Memory B cell (primary cell): Measurements from ENCODE around the gene NRXN3.
A peak's percentile ranks its signal among the peaks of the same experiment; 100 is the strongest.
"Not testable (repeated sequence)": the region's sequence is repeated elsewhere in the genome, so short reads cannot be mapped to it uniquely, and the experiment has no call there.

Experiments used
- ATAC-seq: fragments of 150-1000 bp; cut with Tn5 transposase; 2 replicates; pipeline ENCODE4 v1.10.0; 2021; ENCODE audit warnings: low read depth, mild to moderate bottlenecking, moderate library complexity
- DNase-seq, 2 donors: peaks; one replicate each; pipeline ENCODE4 v3.0.0; 2022; ENCODE audit warnings: low spot score in 2 of 2
- H3K27ac Mint-ChIP-seq: one replicate; pipeline ENCODE4 v1.8.0; 2022; ENCODE audit warnings: mild to moderate bottlenecking, moderate library complexity, mixed read lengths
- H3K27me3 Mint-ChIP-seq: one replicate; pipeline ENCODE4 v1.8.0; 2022; ENCODE audit warnings: mixed read lengths
- H3K36me3 Mint-ChIP-seq: one replicate; pipeline ENCODE4 v1.8.0; 2022; ENCODE audit warnings: mild to moderate bottlenecking, mixed read lengths
- H3K4me1 Mint-ChIP-seq: one replicate; pipeline ENCODE4 v1.8.0; 2022; ENCODE audit warnings: mixed read lengths
- H3K4me3 Mint-ChIP-seq: one replicate; pipeline ENCODE4 v1.8.0; 2022; ENCODE audit warnings: mild to moderate bottlenecking, moderate library complexity, mixed read lengths
- H3K9me3 Mint-ChIP-seq: one replicate; pipeline ENCODE4 v1.8.0; 2022; ENCODE audit warnings: mixed read lengths

Gene NRXN3

DNA sequence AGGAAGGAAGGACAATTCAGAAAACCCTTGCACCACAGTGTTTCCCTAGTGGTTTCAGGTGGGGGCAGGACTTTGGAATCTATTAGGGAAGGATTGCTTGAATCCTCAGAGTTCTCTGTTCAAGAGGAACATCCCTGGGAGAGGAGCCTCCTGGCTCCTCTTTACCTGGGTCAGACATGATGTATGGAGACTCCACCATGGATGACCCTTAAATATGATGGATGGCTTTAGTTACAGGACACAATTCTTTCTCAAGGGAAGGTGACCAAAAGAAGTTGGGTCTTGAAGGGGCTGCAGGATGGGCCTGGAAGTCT lies 396.6 kb downstream of the NRXN3 start:
- Mint-ChIP-seq H3K9me3 (no peaks in the 10 kb centered on the region), H3K4me1 (peaks cover 3% of the 10 kb centered on the region), H3K36me3 (no peaks in the 10 kb centered on the region), H3K27me3 (no peaks in the 10 kb centered on the region), H3K4me3 (no peak overlapping the region), H3K27ac (no peak overlapping the region)
- DNase-seq (no peak), ATAC-seq (no peak)

DNA sequence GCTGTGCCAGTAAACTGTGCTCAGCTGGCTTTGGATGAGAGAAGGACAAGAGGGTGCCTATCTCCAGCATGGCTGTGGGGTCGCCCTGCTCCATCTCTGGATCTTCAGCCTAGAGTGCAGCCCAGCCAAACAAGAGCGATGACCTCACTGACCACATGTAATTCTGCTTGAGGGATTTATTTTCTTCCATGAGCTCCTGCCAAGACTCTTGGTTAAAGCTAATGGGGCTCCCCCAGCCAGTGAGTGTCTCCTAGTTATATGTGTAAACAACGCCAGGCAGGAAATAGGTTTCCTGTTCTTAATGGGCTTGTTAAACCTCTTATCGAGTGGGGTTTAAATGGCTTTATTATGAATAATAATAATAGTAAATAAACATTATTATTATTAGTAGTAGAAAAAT lies 397.2 kb downstream of the NRXN3 start:
- Mint-ChIP-seq H3K27me3 (no peaks in the 10 kb centered on the region), H3K36me3 (no peaks in the 10 kb centered on the region), H3K9me3 (peaks cover 3% of the 10 kb centered on the region), H3K27ac (no peak overlapping the region), H3K4me1 (peaks cover 3% of the 10 kb centered on the region), H3K4me3 (no peak overlapping the region)
- ATAC-seq, result no peak
- DNase-seq, result no peak

DNA sequence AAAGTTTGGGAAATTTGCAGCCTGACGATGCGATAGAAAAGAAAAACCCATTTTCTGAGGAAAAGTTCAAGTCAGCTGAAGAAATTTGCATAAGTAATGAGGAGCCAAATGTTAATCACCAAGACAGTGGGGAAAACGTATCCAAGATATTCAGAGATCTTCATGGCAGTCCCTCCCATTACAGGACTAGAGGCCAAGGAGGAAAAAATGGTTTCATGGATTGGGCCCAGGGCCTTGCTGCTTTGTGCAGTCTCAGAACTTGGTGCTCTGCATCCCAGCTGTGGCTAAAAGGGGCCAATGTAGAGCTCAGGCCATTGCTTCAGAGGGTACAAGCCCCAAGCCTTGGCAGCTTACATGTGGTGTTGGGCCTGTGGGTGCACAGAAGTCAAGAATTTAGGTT lies 403.6 kb downstream of the NRXN3 start:
- H3K9me3 Mint-ChIP-seq, result peaks cover 15% of the 10 kb centered on the region
- not testable (repeated sequence) for H3K4me3 Mint-ChIP-seq, H3K27me3 Mint-ChIP-seq, H3K4me1 Mint-ChIP-seq, H3K36me3 Mint-ChIP-seq, H3K27ac Mint-ChIP-seq, DNase-seq, ATAC-seq

DNA sequence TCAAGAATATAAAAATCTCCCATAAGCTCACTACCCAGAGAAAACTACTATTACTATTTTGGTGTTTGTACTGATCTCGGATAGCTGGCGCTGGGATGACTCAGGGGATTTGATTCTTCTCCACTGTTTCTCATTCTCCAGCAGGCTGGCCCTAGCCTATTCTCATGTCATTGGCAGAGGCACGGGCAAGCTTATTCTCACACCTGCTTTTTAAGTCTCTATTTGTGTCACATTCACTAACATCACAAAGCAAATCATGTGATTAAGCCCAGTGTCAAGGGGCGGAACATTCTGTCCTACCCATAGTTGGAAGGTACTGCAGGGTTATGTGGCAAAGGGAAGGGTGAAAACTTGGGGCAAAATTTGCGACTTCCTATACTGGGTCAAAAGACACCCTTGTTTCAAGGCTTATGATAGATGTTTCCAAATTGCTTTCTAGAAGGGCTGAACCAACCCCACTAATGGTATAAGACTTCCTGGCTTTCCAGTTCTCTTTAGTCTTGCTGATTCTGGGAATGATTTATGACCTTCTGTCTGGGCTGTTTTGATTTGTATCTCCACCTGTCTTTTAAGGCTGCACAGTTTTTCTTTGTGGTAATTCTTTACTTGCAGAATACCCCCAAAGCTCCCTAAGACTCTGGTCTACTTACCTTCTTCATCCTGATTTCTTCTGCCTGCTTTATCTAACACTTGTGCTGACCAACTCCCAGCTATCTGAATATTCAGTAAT lies 406.4 kb downstream of the NRXN3 start:
- Mint-ChIP-seq H3K27ac (no peak overlapping the region), H3K4me1 (no peaks in the 10 kb centered on the region), H3K9me3 (peaks cover 15% of the 10 kb centered on the region), H3K27me3 (peaks cover 3% of the 10 kb centered on the region), H3K36me3 (peaks cover 1% of the 10 kb centered on the region), H3K4me3 (no peak overlapping the region)
- ATAC-seq (no peak), DNase-seq (no peak)

DNA sequence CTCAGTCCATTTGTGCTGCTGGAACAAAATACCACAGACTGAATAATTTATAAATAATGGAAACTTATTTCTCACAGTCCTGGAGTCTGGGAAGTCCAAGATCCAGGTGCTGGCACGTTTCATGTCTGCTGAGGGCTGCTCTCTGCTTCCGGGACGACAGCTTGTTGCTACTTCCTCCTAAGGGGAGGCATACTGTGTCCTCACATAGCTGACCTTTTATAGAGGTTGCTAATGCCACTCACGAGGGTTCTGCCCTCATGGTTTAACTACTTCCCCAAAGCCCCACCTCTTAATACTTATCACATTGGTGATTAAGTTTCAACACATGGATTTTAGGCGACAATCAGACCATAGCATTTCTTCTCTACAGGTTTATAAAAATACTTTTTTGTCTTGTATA lies 411.1 kb downstream of the NRXN3 start:
- H3K4me3 Mint-ChIP-seq, result no peak overlapping the region
- no peaks in the 10 kb centered on the region for H3K9me3 Mint-ChIP-seq
- no peaks in the 10 kb centered on the region for H3K4me1 Mint-ChIP-seq
- H3K27ac Mint-ChIP-seq, result no peak overlapping the region
- ATAC-seq (no peak), DNase-seq (no peak)
- no peaks in the 10 kb centered on the region for H3K36me3 Mint-ChIP-seq
- H3K27me3 Mint-ChIP-seq, result peaks cover 7% of the 10 kb centered on the region

DNA sequence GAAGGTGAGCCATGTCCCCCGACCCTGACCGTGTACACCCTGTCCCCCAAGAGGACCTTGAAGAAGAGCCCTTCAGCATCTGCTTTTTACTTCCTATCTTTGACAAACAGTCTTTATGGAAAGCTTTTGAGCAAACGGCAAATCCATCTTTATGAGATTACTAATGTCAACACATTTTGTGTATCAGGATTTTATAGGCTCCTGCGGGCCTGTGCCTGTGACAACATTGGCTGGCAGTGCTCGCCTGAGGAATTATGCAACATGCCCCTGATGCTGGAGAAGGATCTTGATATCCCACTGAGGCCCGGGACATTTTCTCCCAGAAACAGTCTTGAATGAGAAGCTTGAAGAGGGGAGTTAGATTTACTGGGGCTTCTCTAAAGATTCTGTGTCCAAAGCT lies 416.5 kb downstream of the NRXN3 start:
- H3K4me1 Mint-ChIP-seq, result no peaks in the 10 kb centered on the region

DNA sequence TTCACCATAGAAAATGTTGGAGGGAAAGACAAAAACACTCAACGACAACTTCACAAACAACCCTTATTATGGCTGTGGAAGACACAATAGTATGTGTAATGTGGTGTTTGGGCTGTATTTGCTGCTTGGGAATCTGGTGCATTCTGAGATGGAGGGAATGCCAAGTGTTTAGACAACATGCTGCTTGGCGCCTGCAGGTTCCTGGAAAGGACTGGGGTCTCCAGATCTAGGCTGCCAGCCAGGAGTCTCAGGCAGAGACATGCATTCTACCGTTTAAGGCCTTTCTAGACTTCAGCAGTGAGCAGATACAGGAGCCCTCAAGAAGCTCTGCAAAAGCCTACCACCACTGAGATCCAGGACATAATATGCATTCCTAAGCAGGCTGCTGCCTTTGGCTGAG lies 418.7 kb downstream of the NRXN3 start:
- no peaks in the 10 kb centered on the region for H3K9me3 Mint-ChIP-seq
- H3K4me3 Mint-ChIP-seq, result no peak overlapping the region
- H3K4me1 Mint-ChIP-seq, result no peaks in the 10 kb centered on the region
- ATAC-seq (no peak), DNase-seq (no peak)
- peaks cover 4% of the 10 kb centered on the region for H3K27me3 Mint-ChIP-seq
- H3K36me3 Mint-ChIP-seq, result no peaks in the 10 kb centered on the region
- no peak overlapping the region for H3K27ac Mint-ChIP-seq

More for the DNA sequence above, 416.5 kb downstream of the NRXN3 start:
- ATAC-seq, result no peak
- H3K9me3 Mint-ChIP-seq, result no peaks in the 10 kb centered on the region
- no peak for DNase-seq
- H3K27ac Mint-ChIP-seq, result no peak overlapping the region
- no peaks in the 10 kb centered on the region for H3K36me3 Mint-ChIP-seq
- peaks cover 4% of the 10 kb centered on the region for H3K27me3 Mint-ChIP-seq
- no peak overlapping the region for H3K4me3 Mint-ChIP-seq

DNA sequence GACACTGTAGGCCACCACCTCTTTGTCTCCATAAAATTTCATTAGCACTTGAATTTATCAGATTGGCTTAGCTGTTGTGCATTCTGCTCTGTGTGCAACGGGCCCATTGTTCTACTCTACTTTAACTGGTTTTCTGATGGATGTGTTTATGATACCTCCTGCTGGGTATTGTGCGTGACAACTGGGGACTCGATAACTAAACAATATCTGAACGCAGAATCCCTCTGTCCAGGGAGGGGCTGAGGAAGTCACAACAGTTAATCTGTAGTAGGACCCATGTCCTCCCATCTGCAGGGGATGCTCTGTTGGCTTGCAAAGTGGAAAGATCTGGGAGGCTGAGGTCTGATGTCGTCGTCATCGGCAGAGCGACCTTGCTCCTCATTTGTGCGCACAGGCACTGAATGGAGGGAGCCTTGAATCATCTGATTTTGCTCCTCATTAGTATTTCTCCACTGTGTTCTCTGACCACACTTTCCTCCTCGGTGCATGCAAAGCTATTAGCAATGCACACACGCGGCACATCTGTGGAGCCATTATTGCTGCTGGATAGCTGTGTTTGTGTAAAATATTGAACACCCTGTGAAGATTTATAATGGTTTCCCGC lies 422.5 kb downstream of the NRXN3 start:
- no peaks in the 10 kb centered on the region for H3K4me1 Mint-ChIP-seq
- H3K36me3 Mint-ChIP-seq, result no peaks in the 10 kb centered on the region
- no peak overlapping the region for H3K4me3 Mint-ChIP-seq

DNA sequence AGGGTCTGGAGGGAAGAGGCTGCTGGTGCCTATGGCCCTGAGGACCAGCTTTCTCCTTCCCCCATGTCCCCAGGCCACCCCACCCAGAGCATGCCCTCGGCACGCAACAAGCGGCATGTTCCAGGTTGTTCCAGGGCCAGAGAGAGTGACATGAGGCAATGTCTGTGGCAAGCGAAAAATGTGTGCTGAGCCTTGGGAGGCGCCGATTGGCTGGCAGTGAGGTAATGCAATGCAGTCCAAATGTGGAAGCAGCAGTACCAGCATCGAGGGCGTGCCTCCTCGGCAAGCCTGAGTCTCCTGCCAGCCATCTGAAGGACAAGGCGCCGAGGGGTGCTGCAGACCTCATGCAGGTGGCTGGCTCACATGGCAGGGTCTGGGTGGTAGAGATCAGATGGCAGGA lies 423.8 kb downstream of the NRXN3 start:
- Mint-ChIP-seq H3K4me3 (no peak overlapping the region), H3K27me3 (peaks cover 1% of the 10 kb centered on the region), H3K9me3 (no peaks in the 10 kb centered on the region), H3K27ac (no peak overlapping the region), H3K36me3 (no peaks in the 10 kb centered on the region), H3K4me1 (peaks cover 2% of the 10 kb centered on the region)
- no peak for ATAC-seq
- DNase-seq, result no peak

More for the DNA sequence above, 422.5 kb downstream of the NRXN3 start:
- no peaks in the 10 kb centered on the region for H3K27me3 Mint-ChIP-seq
- ATAC-seq, result no peak
- no peak for DNase-seq
- no peaks in the 10 kb centered on the region for H3K9me3 Mint-ChIP-seq
- no peak overlapping the region for H3K27ac Mint-ChIP-seq

DNA sequence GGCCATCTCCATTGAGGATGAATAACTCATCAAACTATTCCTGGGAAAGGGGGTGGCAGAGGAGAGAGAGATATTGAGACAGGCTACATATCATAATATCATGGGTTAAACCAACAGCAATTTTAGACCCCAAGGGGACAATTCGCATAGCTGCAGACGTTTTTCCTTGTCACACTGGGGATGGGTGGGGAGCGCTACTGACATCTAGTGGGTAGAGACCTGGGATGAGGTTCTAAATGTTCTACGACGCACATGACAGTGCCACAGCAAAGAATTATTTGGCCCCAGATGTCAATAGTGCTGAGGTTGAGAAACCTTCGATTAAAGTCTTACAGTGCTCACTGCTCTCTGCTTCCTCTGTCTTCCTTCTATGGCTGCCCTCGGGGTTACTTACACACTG lies 425.6 kb downstream of the NRXN3 start:
- H3K4me3 Mint-ChIP-seq, result no peak overlapping the region
- no peak overlapping the region for H3K27ac Mint-ChIP-seq
- H3K36me3 Mint-ChIP-seq, result no peaks in the 10 kb centered on the region
- H3K27me3 Mint-ChIP-seq, result peaks cover 1% of the 10 kb centered on the region
- peaks cover 2% of the 10 kb centered on the region for H3K4me1 Mint-ChIP-seq
- no peaks in the 10 kb centered on the region for H3K9me3 Mint-ChIP-seq
- DNase-seq (no peak), ATAC-seq (no peak)

DNA sequence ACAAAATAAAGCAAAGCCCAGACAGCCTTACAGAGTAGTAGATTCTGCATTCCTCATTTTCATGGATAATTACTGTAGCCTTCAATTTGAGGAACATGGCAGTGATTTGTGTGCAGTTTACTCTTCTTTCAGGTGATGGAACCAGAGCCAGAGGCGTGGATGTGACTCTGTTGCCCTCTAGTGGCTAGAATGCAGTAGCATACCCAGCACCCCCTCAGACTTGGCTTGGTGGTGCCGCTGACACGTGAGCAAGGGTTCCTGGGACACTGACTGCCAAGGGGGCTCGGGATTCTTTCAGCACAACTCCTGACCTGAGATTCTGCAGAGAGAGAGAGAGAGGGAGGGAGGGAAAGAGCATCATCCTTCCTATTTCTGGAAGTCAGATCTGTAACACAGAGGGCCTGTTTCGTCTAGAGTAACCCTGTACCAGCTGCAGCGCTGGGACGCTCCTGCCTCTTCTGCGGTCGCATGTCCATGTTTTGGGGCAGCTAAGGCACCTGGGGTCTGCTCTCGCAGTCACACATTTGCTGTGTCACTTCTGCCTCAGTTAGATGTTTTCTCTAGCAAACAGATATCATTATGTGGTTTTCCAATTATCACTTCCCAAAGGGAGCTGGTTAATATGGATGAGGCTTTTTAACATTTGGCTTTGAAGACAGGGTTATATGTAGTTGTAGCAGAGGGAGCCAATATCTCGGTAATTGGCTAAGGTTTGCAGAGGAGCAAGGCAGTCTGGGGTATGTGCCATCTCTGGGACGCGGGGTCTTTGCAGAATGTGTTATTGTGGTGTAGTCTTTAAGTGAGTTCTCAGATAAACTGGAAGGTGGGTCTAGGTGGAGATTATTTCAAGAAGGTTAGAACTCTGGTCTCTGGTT lies 428.1 kb downstream of the NRXN3 start:
- peaks cover 1% of the 10 kb centered on the region for H3K27me3 Mint-ChIP-seq
- H3K4me3 Mint-ChIP-seq, result no peak overlapping the region
- no peak overlapping the region for H3K27ac Mint-ChIP-seq
- H3K4me1 Mint-ChIP-seq, result peaks cover 2% of the 10 kb centered on the region
- no peaks in the 10 kb centered on the region for H3K9me3 Mint-ChIP-seq
- ATAC-seq, result peak; percentile 79
- DNase-seq, result peak; percentile 4 to 25
- H3K36me3 Mint-ChIP-seq, result no peaks in the 10 kb centered on the region

DNA sequence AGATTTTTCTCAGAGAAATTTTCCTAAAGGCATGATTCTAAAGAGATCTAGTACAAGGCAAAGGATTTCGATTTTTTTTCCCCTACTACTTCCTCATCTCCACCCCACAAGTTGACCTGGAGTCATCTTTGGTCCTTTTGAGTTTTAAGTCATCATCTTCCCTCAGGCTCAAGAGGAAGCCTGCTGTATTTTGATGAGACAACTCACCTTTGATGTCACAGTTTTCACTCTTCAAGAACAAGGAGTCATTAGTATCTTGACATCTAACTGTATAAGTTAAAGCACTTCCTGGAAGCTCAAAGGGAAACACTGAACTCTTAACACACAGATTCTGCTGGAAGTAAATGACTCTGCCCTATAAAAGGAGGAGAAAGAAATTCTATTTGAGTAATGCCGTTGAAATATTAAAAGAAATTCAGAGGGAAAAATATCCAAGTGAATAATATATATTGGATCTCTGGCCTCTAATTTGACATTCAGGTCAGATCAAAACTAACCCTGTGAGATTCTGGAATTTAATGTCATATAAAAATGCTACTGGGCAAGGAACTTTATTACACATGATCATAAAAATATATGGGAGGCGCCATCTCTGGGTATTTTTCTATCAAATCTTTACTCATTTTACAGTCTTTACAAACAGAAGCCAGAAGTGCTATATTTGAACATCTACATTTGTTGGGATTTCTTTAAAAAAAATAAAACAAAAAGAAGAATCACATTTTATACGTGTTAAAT lies 435.0 kb downstream of the NRXN3 start:
- ATAC-seq (no peak), DNase-seq (no peak)
- Mint-ChIP-seq H3K9me3 (no peaks in the 10 kb centered on the region), H3K4me1 (no peaks in the 10 kb centered on the region), H3K27ac (no peak overlapping the region), H3K4me3 (no peak overlapping the region), H3K36me3 (no peaks in the 10 kb centered on the region), H3K27me3 (peaks cover 1% of the 10 kb centered on the region)

DNA sequence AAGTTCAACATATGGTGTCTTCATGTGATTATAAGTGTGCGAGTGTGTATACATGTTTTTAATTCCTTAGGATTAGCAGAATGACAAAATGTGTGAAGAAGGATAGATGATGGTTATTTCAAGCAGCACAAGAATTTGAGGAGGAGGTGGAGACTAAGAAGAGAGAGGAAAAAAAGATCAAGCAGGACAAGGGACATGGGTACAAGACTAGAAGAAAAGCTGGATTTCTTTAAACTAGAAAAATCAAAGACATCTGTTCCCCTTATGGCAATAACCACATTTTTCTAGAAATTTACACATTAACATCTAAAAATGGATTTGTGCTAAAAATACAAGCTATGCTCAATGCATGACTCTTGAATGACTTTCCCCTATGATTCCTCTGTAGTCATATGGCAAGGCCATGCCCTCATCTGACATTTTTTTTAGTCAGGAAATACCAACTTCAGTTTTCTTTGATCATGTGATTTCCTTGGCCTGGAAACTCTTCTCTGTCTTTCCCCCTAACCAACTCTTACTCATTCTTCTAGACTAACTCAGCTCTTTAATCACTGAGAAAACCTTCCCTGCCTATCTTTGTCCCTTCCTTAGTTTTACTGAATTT lies 435.8 kb downstream of the NRXN3 start:
- peaks cover 1% of the 10 kb centered on the region for H3K27me3 Mint-ChIP-seq
- no peaks in the 10 kb centered on the region for H3K4me1 Mint-ChIP-seq
- H3K4me3 Mint-ChIP-seq, result no peak overlapping the region
- ATAC-seq (no peak), DNase-seq (no peak)
- H3K27ac Mint-ChIP-seq, result no peak overlapping the region
- no peaks in the 10 kb centered on the region for H3K36me3 Mint-ChIP-seq
- no peaks in the 10 kb centered on the region for H3K9me3 Mint-ChIP-seq
